Measurements from ENCODE around the gene TNRC18. TPM values are rescaled to one million over a fixed set of nuclear protein-coding genes. Genes with fewer than 3 reads are reported as not detected.

Gene TNRC18
- total and polyA plus RNA-seq, 12 donors: 10.1 to 42.3 (median 30.3) TPM

GRCh38 chr7:5350600-5351385, 72.8 kb downstream of the TNRC18 start:
- Histone ChIP-seq H3K4me1 (peaks cover 5 to 31% (median 18%) of the 10 kb centered on the region in 9 donors), H3K27me3 (no peaks in the 10 kb centered on the region), H3K9me3 (no peaks in the 10 kb centered on the region), H3K4me3 (no peak overlapping the region), H3K36me3 (peaks cover 0 to 98% (median 8%) of the 10 kb centered on the region in 9 donors), H3K27ac (no peak overlapping the region)
- no peak for DNase-seq
- no peak for TF ChIP-seq CTCF (IDR thresholded peaks at IDR 0.05)
- ATAC-seq: no peak
- intact Hi-C loops (cut with DNase I): loop anchor here in 3 of 10 donors (5.0 to 10.0 kb wide), 2 partner anchors 48 to 106 kb away; no protein-coding TSS in a partner anchor
- 92 to 94% methylated on average over 23 of the region's 23 CpGs for WGBS, 2 donors

- TF ChIP-seq CTCF (IDR thresholded peaks at IDR 0.05): no peak
- ATAC-seq: no peak
- Histone ChIP-seq H3K9me3 (peaks cover 0 to 2% (median 0%) of the 10 kb centered on the region in 11 donors), H3K4me1 (peaks cover 2 to 25% (median 14%) of the 10 kb centered on the region in 9 donors), H3K27ac (no peak overlapping the region), H3K27me3 (no peaks in the 10 kb centered on the region), H3K4me3 (no peak overlapping the region), H3K36me3 (peaks cover 3 to 98% (median 13%) of the 10 kb centered on the region in 9 donors)
- WGBS, 2 donors: 85 to 89% methylated on average over 15 of the region's 15 CpGs
- DNase-seq: no peak
- intact Hi-C loops (cut with DNase I): loop anchor here in 3 of 10 donors (5.0 to 10.0 kb wide), 2 partner anchors 48 to 105 kb away; no protein-coding TSS in a partner anchor
These were observed 73.5 kb downstream of the TNRC18 start for GRCh38 chr7:5350174-5350463.

GRCh38 chr7:5349437-5350173, 74.0 kb downstream of the TNRC18 start:
- H3K36me3 ChIP-seq: peaks cover 8 to 98% (median 18%) of the 10 kb centered on the region in 9 donors
- 65 to 77% methylated on average over 30 to 34 of the region's 34 CpGs for WGBS, 2 donors

More at GRCh38 chr7:5349437-5350173, 74.0 kb downstream of the TNRC18 start:
- DNase-seq: no peak
- H3K27me3 ChIP-seq: no peaks in the 10 kb centered on the region
- H3K9me3 ChIP-seq: peaks cover 0 to 7% (median 1%) of the 10 kb centered on the region in 11 donors
- intact Hi-C loops (cut with DNase I): loop anchor here in 3 of 10 donors (5.0 to 10.0 kb wide), 2 partner anchors 47 to 105 kb away; no protein-coding TSS in a partner anchor
- H3K4me1 ChIP-seq: peaks cover 0 to 20% (median 10%) of the 10 kb centered on the region in 9 donors
- no peak for ATAC-seq
- H3K4me3 ChIP-seq: no peak overlapping the region
- no peak overlapping the region for H3K27ac ChIP-seq
- no peak for TF ChIP-seq CTCF (IDR thresholded peaks at IDR 0.05)
